Nephron progenitor cell (in vitro differentiated cells): ENCODE results near the gene CAMK2D.
"Not testable (repeated sequence)": the region's sequence is repeated elsewhere in the genome, so short reads cannot be mapped to it uniquely, and the experiment has no call there.

Experiments used
- DNase-seq: peaks from one replicate; pipeline ENCODE4 v3.0.0; 2021
- H3K27ac Mint-ChIP-seq: 2 replicates; pipeline ENCODE4 v1.8.0; 2021; ENCODE audit warnings: mild to moderate bottlenecking, moderate library complexity, mixed read lengths
- H3K27me3 Mint-ChIP-seq: 2 replicates; pipeline ENCODE4 v1.8.0; 2021; ENCODE audit warnings: mild to moderate bottlenecking, low read depth, mixed read lengths; ENCODE audit not compliant: poor library complexity
- H3K36me3 Mint-ChIP-seq: 2 replicates; pipeline ENCODE4 v1.8.0; 2021; ENCODE audit warnings: low read depth, mixed read lengths
- H3K4me1 Mint-ChIP-seq: 2 replicates; pipeline ENCODE4 v1.8.0; 2021; ENCODE audit warnings: mixed read lengths
- H3K4me3 Mint-ChIP-seq: 2 replicates; pipeline ENCODE4 v1.8.0; 2021; ENCODE audit warnings: mild to moderate bottlenecking, moderate library complexity, mixed read lengths
- H3K9me3 Mint-ChIP-seq: 2 replicates; pipeline ENCODE4 v1.8.0; 2021; ENCODE audit warnings: mild to moderate bottlenecking, moderate library complexity, mixed read lengths
- TF ChIP-seq, protein P1 (sequence below): fragments of 200-600 bp; sonication (generic); IDR thresholded peaks from 2 replicates; pipeline ENCODE4 v1.5.0; 2021; ENCODE audit warnings: antibody characterized with exemption

The CAMK2D gene

DNA sequence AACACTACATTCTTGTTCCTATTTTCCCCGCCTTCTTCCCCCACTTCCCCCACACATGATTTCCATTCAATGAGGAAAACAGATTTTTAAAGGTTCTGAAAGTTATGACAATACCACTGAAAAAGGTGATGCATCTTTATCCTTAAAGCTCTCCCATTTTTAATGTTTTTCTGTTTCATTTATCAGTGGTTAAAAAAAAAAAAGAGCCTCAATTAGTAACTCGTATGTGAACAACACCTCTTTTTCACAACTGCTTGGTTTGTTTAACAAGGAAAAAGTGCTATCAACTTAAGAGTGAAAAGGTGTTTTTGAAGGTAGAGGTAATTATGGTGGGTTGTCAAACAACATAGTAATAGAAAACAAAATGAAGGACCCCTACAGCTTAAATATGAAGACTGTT lies 8.2 kb upstream of the CAMK2D start:
- DNase-seq, result no peak
- no peaks in the 10 kb centered on the region for H3K4me1 Mint-ChIP-seq
- no peak overlapping the region for H3K4me3 Mint-ChIP-seq
- H3K9me3 Mint-ChIP-seq, result no peaks in the 10 kb centered on the region
- TF ChIP-seq, protein P1, sequence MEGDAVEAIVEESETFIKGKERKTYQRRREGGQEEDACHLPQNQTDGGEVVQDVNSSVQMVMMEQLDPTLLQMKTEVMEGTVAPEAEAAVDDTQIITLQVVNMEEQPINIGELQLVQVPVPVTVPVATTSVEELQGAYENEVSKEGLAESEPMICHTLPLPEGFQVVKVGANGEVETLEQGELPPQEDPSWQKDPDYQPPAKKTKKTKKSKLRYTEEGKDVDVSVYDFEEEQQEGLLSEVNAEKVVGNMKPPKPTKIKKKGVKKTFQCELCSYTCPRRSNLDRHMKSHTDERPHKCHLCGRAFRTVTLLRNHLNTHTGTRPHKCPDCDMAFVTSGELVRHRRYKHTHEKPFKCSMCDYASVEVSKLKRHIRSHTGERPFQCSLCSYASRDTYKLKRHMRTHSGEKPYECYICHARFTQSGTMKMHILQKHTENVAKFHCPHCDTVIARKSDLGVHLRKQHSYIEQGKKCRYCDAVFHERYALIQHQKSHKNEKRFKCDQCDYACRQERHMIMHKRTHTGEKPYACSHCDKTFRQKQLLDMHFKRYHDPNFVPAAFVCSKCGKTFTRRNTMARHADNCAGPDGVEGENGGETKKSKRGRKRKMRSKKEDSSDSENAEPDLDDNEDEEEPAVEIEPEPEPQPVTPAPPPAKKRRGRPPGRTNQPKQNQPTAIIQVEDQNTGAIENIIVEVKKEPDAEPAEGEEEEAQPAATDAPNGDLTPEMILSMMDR, result no peak
- peaks cover 4% of the 10 kb centered on the region for H3K27me3 Mint-ChIP-seq
- no peak overlapping the region for H3K27ac Mint-ChIP-seq
- no peaks in the 10 kb centered on the region for H3K36me3 Mint-ChIP-seq

DNA sequence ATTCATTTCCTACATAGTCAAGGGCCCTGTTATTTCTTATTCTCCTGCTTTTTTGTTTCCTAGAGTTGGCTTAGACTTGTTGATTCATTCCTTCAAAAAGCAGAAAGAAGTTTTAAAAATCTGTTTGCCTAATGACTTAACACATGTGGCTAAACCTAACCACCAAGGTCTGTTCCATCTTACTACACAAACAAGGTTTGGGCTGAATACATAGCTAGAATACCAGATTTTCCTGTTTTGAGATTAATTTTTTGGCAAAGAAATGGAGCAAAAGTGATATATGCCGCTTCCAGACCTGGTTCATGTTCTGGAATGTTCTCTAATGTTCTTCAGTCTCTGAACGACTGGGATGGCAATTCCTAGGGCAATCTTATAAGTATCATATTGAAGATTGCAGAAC lies 7.4 kb upstream of the CAMK2D start:
- Mint-ChIP-seq H3K4me3 (no peak overlapping the region), H3K27me3 (peaks cover 4% of the 10 kb centered on the region), H3K9me3 (no peaks in the 10 kb centered on the region), H3K36me3 (no peaks in the 10 kb centered on the region), H3K4me1 (no peaks in the 10 kb centered on the region), H3K27ac (no peak overlapping the region)
- TF ChIP-seq, protein P1, result no peak
- no peak for DNase-seq

DNA sequence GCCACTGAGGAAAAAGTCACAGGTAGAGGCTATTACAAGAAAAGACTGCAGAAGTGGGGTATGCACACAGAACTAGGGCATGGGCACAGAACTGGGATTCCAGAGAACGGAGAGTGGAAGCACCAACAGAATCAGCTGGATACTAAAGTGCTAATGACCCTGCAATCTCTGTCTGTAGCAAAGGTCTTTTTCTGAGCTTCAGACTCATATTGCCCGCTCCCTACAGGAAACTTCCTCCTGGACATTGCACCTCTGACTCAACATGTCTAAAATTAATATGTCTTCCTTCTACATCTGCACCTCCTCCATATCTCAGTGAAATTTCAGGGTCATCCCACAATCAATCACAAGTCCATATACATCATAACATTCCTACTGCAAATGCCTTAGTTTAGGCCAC lies 5.3 kb upstream of the CAMK2D start:
- no peak overlapping the region for H3K27ac Mint-ChIP-seq

DNA sequence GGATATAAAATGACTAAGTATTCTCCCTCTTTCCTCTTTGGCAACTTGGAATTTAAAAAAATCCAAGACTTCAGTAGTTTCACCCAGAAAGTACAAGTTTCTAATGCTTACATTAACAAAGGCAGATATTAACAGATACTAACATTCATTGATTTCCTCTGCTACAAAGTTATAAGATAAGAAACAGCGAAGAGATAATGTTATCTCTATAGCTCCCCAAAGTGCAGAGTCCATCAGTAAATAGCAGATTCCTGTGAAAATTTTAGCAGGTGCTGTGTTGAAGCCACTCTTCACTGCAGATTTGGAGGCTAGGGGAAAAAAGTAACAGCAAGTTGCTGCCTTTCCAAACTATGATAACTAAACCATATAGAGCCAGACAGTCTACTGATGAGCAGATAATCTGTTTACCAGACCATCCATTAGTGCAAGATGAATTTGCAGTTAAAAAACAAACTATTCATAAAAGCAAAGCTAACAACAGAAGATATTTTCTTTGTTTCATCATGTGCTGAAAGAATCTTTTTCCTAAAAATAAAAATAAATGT lies 3.3 kb upstream of the CAMK2D start:
- no peak overlapping the region for H3K27ac Mint-ChIP-seq
- DNase-seq, result no peak
- TF ChIP-seq, protein P1, result no peak
- no peaks in the 10 kb centered on the region for H3K9me3 Mint-ChIP-seq
- peaks cover 17% of the 10 kb centered on the region for H3K4me1 Mint-ChIP-seq
- H3K36me3 Mint-ChIP-seq, result no peaks in the 10 kb centered on the region
- no peak overlapping the region for H3K4me3 Mint-ChIP-seq
- no peaks in the 10 kb centered on the region for H3K27me3 Mint-ChIP-seq

More for the DNA sequence above, 5.3 kb upstream of the CAMK2D start:
- DNase-seq, result no peak
- H3K9me3 Mint-ChIP-seq, result no peaks in the 10 kb centered on the region
- no peaks in the 10 kb centered on the region for H3K27me3 Mint-ChIP-seq
- no peaks in the 10 kb centered on the region for H3K36me3 Mint-ChIP-seq
- no peak overlapping the region for H3K4me3 Mint-ChIP-seq
- peaks cover 11% of the 10 kb centered on the region for H3K4me1 Mint-ChIP-seq
- TF ChIP-seq, protein P1, result no peak

DNA sequence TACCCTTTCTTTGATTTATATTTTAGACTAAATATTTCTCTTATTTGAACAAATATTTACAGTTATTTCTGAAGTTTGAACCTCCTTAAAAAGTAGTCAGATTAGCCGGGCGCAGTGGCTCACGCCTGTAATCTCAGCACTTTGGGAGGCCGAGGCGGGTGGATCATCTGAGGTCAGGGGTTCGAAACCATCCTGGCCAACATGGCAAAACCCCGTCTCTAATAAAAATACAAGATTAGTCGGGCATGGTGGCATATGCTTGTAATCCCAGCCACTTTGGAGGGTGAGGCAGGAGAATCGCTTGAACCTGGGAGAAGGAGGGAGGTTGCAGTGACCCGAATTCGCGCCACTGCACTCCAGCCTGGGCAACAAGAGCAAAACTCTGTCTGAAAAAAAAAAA lies 2.4 kb upstream of the CAMK2D start:
- H3K27me3 Mint-ChIP-seq, H3K27ac Mint-ChIP-seq, H3K9me3 Mint-ChIP-seq: not testable (repeated sequence)

DNA sequence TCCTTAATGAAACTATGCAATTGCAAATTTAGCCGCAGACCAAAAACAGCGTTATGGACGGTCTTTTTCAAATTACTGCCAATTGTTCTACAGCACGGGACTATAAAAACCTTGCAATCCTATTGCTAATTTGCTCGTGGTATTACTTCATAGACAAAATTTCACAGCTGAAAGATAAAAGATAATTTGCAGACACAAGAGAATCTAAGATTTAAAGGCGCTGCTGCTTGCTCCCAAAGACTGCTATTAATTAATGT lies 1.4 kb upstream of the CAMK2D start:
- no peak for DNase-seq
- H3K27ac Mint-ChIP-seq, result peak overlapping the region; percentile 99
- no peaks in the 10 kb centered on the region for H3K27me3 Mint-ChIP-seq
- H3K36me3 Mint-ChIP-seq, result no peaks in the 10 kb centered on the region
- no peaks in the 10 kb centered on the region for H3K9me3 Mint-ChIP-seq
- TF ChIP-seq, protein P1, result no peak
- peaks cover 31% of the 10 kb centered on the region for H3K4me1 Mint-ChIP-seq
- H3K4me3 Mint-ChIP-seq, result peak overlapping the region; percentile 95

More for the DNA sequence above, 2.4 kb upstream of the CAMK2D start:
- H3K4me3 Mint-ChIP-seq, H3K36me3 Mint-ChIP-seq, DNase-seq: not testable (repeated sequence)
- H3K4me1 Mint-ChIP-seq, result peaks cover 22% of the 10 kb centered on the region
